Common myeloid progenitor, CD34-positive (primary cell): ENCODE results near the gene STARD10.
A peak's percentile ranks its signal among the peaks of the same experiment; 100 is the strongest.

Source experiments
- CTCF ChIA-PET: fragments of 350-600 bp; sonication (Branson Sonifier 250); formaldehyde crosslinking; loops from one replicate; lab custom pipeline; 2021; ENCODE audit warnings: antibody characterized with exemption; lab: Charles Lee
- POLR2A ChIA-PET: fragments of 350-600 bp; sonication (Branson Sonifier 250); formaldehyde crosslinking; loops from one replicate; lab custom pipeline; 2021; ENCODE audit warnings: antibody characterized with exemption; lab: Charles Lee
- DNase-seq, 3 donors: peaks; one replicate each; pipeline versions ENCODE4 v3.0.0 to v3.0.0-alpha.2; 2013
- H3K27ac ChIP-seq, 2 experiments: 1 replicate in 1 of 2; 2 replicates in 1 of 2; pipeline ENCODE4 v1.7.0; 2013; ENCODE audit warnings: inconsistent platforms in 2 of 2, low read length in 2 of 2, mild to moderate bottlenecking in 2 of 2, low read depth in 1 of 2, moderate library complexity in 1 of 2; ENCODE audit not compliant: severe bottlenecking in 2 of 2, insufficient read depth in 1 of 2, poor library complexity in 1 of 2
- H3K27me3 ChIP-seq, 5 experiments: replicated peaks in 2 of 5; 1 replicate in 3 of 5; 2 replicates in 2 of 5; pipeline versions ENCODE4 v1.6.1 to v1.7.0; 2013; ENCODE audit warnings: low read length in 4 of 5, mild to moderate bottlenecking in 2 of 5, moderate library complexity in 2 of 5, inconsistent platforms in 1 of 5; ENCODE audit not compliant: insufficient read depth in 5 of 5, control insufficient read depth in 4 of 5
- H3K36me3 ChIP-seq, 4 experiments: 1 replicate in 2 of 4; 2 replicates in 2 of 4; pipeline versions ENCODE4 v1.6.1 to v1.7.0; 2013; ENCODE audit warnings: low read length in 3 of 4, control low read depth in 1 of 4, mild to moderate bottlenecking in 1 of 4; ENCODE audit not compliant: control insufficient read depth in 4 of 4, insufficient read depth in 4 of 4
- H3K4me1 ChIP-seq, 4 experiments: 1 replicate in 3 of 4; 2 replicates in 1 of 4; pipeline versions ENCODE4 v1.6.1 to v1.7.1; 2013; ENCODE audit warnings: low read length in 3 of 4, mild to moderate bottlenecking in 3 of 4, control low read depth in 1 of 4, inconsistent platforms in 1 of 4, moderate library complexity in 1 of 4; ENCODE audit not compliant: control insufficient read depth in 4 of 4, insufficient read depth in 4 of 4; ENCODE audit errors: control extremely low read depth in 1 of 4
- H3K4me3 ChIP-seq, 7 experiments: 1 replicate in 4 of 7; 2 replicates in 3 of 7; pipeline versions ENCODE4 v1.5.1 to v1.7.0; 2013; ENCODE audit warnings: mild to moderate bottlenecking in 7 of 7, low read length in 6 of 7, moderate library complexity in 6 of 7, inconsistent platforms in 2 of 7, low read depth in 2 of 7, control low read depth in 1 of 7; ENCODE audit not compliant: insufficient read depth in 4 of 7, control insufficient read depth in 1 of 7; ENCODE audit errors: extremely low read depth in 1 of 7
- H3K9me3 ChIP-seq, 5 experiments: 1 replicate in 4 of 5; 2 replicates in 1 of 5; pipeline versions ENCODE4 v1.6.1 to v1.7.1; 2013; ENCODE audit warnings: low read length in 4 of 5, mild to moderate bottlenecking in 2 of 5, inconsistent platforms in 1 of 5, low read depth in 1 of 5, moderate library complexity in 1 of 5; ENCODE audit not compliant: control insufficient read depth in 4 of 5, insufficient read depth in 2 of 5; ENCODE audit errors: control extremely low read depth in 1 of 5
- WGBS: methylation state at CpG from one replicate; pipeline ENCODE4 v1.1.5; 2013; ENCODE audit not compliant: insufficient coverage; 5-methylcytosine and 5-hydroxymethylcytosine counted together

The STARD10 gene

GRCh38 chr11:72821221-72821919 lies 27.5 kb upstream of the STARD10 start:
- DNase-seq = no peak
- ChIA-PET POLR2A (no interaction called here), CTCF (interaction anchor here (0.9 to 2.6 kb wide), 4 partner anchors 10 to 357 kb away, joined by 3 to 14 read pairs (median 8); no protein-coding TSS in a partner anchor)
- Histone ChIP-seq H3K4me3 (peak overlapping the region in 2 of 7 experiments; percentile 42 to 46), H3K9me3 (no peaks in the 10 kb centered on the region), H3K4me1 (peaks cover 3 to 30% (median 18%) of the 10 kb centered on the region in 4 experiments), H3K27ac (peak overlapping the region in 1 of 2 experiments; percentile 44), H3K36me3 (peaks cover 8 to 92% (median 74%) of the 10 kb centered on the region in 4 experiments), H3K27me3 (no peaks in the 10 kb centered on the region)
- 95% methylated on average over 47 of the region's 50 CpGs for WGBS

DNA sequence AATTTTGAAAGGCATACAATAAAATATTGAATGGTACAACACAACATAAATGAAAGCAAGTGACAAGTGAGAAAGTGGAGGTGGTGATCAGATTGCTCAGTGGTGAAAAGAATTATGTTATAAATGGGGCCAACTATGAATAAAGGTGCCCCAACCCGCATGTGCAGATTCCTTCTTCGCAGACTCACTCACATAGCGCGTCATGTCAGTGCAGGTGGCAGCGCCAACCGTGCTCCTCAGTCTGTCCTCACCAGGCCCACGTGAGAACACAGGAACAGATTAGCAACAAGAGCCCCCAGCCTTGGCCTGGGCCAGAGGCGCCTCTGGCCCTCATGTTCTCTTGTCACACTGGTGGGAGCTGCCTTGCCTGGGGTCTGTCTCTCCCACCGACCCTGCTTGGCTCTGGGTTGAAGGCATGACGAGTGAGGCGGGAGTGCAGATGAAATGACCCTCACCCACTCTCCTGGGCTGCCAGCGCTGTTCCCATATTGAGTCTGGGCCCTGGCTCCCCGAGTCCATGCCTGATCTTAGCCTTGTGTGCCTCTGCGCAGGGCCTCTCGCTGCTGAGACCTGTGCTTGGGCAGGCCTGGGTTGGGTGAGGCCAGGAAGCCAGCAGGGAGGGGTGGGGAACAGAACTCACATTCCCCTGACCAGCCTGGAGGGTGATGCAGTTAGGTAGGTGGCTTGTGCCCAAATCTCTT lies 26.7 kb upstream of the STARD10 start:
- POLR2A ChIA-PET = no interaction called here
- peaks cover 8 to 84% (median 67%) of the 10 kb centered on the region in 4 experiments for H3K36me3 ChIP-seq
- over 99% methylated on average over 15 of the region's 15 CpGs for WGBS
- peaks cover 3 to 37% (median 24%) of the 10 kb centered on the region in 4 experiments for H3K4me1 ChIP-seq
- H3K4me3 ChIP-seq = no peak overlapping the region
- no peaks in the 10 kb centered on the region for H3K9me3 ChIP-seq
- H3K27ac ChIP-seq = peak overlapping the region in 1 of 2 experiments; percentile 44
- no peaks in the 10 kb centered on the region for H3K27me3 ChIP-seq
- DNase-seq = no peak
- CTCF ChIA-PET = interaction anchor here (0.9 to 2.6 kb wide), 3 partner anchors 11 to 358 kb away, joined by 3 to 14 read pairs (median 3); no protein-coding TSS in a partner anchor

DNA sequence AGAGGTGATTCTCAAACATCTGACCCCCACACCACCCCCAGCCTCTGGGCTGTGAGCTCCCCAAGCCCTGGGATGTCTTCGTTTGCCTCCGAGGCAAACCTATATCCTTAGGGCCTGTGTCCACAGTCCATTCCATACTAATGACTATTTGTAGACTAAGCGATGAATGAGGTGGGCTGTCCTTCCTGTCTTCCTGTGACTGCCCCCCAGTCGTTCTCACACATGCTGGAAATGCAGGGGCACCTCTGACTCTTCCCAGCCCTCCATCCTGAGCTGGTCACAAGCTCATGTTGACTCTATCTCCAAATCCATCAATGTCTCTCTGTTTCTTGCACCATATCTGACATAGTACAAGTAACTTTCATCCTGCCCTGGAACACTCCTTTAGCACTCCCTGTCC lies 25.1 kb upstream of the STARD10 start:
- H3K4me3 ChIP-seq = no peak overlapping the region
- H3K27me3 ChIP-seq = no peaks in the 10 kb centered on the region
- ChIA-PET CTCF (interaction anchor here (1.0 to 5.9 kb wide), 7 partner anchors 9 to 359 kb away, joined by 3 to 44 read pairs (median 5); partner anchors contain the start of gene STARD10), POLR2A (no interaction called here)
- peaks cover 7 to 68% (median 53%) of the 10 kb centered on the region in 4 experiments for H3K36me3 ChIP-seq
- H3K9me3 ChIP-seq = no peaks in the 10 kb centered on the region
- DNase-seq = no peak
- no peak overlapping the region for H3K27ac ChIP-seq
- 91% methylated on average over 4 of the region's 4 CpGs for WGBS
- peaks cover 3 to 49% (median 30%) of the 10 kb centered on the region in 4 experiments for H3K4me1 ChIP-seq

- peaks cover 2 to 58% (median 44%) of the 10 kb centered on the region in 4 experiments for H3K36me3 ChIP-seq
- CTCF ChIA-PET = interaction anchor here (1.0 to 5.9 kb wide), 4 partner anchors 12 to 360 kb away, joined by 3 to 44 read pairs (median 6); partner anchors contain the start of gene STARD10
- peak overlapping the region in 1 of 2 experiments; percentile 18 for H3K27ac ChIP-seq
- no peak for DNase-seq
- no peaks in the 10 kb centered on the region for H3K9me3 ChIP-seq
- no peaks in the 10 kb centered on the region for H3K27me3 ChIP-seq
- peaks cover 3 to 57% (median 38%) of the 10 kb centered on the region in 4 experiments for H3K4me1 ChIP-seq
- POLR2A ChIA-PET = no interaction called here
- 98% methylated on average over 4 of the region's 4 CpGs for WGBS
- H3K4me3 ChIP-seq = no peak overlapping the region
Observed at GRCh38 chr11:72817966-72818365, 24.1 kb upstream of the STARD10 start.

DNA sequence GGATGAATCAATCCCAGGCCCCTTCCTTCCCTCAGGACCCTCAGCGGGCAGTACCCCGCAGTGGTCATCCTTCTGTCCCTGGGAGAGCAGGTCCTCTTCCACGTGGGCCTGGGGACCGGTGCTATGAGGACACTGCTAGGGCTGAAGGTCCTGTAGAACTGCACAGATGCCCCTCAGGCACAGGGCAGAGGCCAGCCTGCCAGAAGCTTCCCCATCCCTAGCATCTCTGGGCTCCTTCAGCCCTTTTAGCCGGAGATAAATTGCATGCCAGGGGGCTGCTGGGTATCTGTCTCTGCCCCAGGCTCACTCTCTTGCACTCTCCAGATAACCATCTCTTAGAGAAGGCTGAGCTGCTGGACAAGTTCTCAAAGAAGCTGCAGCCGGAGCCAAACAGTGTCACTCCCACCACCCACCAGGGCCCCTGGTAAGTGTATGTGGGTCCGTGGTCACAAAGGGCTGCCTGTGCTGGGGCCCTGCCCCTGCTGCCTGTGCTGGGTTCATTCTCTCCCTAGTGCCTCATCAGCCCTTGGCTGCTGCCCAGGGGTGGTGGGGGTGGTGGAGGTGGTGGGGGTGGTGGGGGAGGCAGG lies 22.6 kb upstream of the STARD10 start:
- peak overlapping the region; percentile 97 to 99 for H3K27ac ChIP-seq
- POLR2A ChIA-PET = interaction anchor here (0.5 to 4.4 kb wide), 6 partner anchors 9 to 119 kb away, joined by 3 to 36 read pairs (median 8); partner anchors contain the start of gene STARD10
- CTCF ChIA-PET = interaction anchor here (0.6 to 10.3 kb wide), 13 partner anchors 9 to 605 kb away, joined by 3 to 76 read pairs (median 5); partner anchors contain the start of gene STARD10
- DNase-seq = peak in 1 of 3 donors; percentile 36
- H3K36me3 ChIP-seq = peaks cover 2 to 44% (median 33%) of the 10 kb centered on the region in 4 experiments
- H3K4me1 ChIP-seq = peaks cover 9 to 67% (median 48%) of the 10 kb centered on the region in 4 experiments
- H3K9me3 ChIP-seq = no peaks in the 10 kb centered on the region
- no peaks in the 10 kb centered on the region for H3K27me3 ChIP-seq
- WGBS = 47% methylated on average over 5 of the region's 7 CpGs
- peak overlapping the region in 6 of 7 experiments; percentile 36 to 98 (median 90) for H3K4me3 ChIP-seq

- Histone ChIP-seq H3K4me3 (peak overlapping the region; percentile 80 to 98 (median 88)), H3K27me3 (no peaks in the 10 kb centered on the region), H3K27ac (peak overlapping the region; percentile 97 to 99), H3K36me3 (peaks cover 2 to 33% (median 26%) of the 10 kb centered on the region in 4 experiments), H3K9me3 (no peaks in the 10 kb centered on the region), H3K4me1 (peaks cover 9 to 64% (median 51%) of the 10 kb centered on the region in 4 experiments)
- POLR2A ChIA-PET = interaction anchor here (1.1 to 4.4 kb wide), 6 partner anchors 8 to 93 kb away, joined by 3 to 36 read pairs (median 8); partner anchors contain the start of gene STARD10
- 0% methylated on average over 10 of the region's 13 CpGs for WGBS
- CTCF ChIA-PET = interaction anchor here (0.9 to 10.3 kb wide), 9 partner anchors 8 to 363 kb away, joined by 3 to 76 read pairs (median 4); partner anchors contain the start of gene STARD10
- peak in 2 of 3 donors; percentile 48 to 69 for DNase-seq
Observed at GRCh38 chr11:72815110-72815618, 21.3 kb upstream of the STARD10 start.
